ENCODE results near the gene RNF215. TPM values are rescaled to one million over a fixed set of nuclear protein-coding genes. Genes with fewer than 3 reads are reported as not detected.
"Not testable (repeated sequence)": the region's sequence is repeated elsewhere in the genome, so short reads cannot be mapped to it uniquely, and the experiment has no call there.

RNF215 gene
- total RNA-seq, 1 experiment from 2014 or later, result 6.4 TPM

GRCh38 chr22:30362651-30363281 lies 24.4 kb downstream of the RNF215 start:
- no peak for DNase-seq (ENCODE audit: low spot score)

DNA sequence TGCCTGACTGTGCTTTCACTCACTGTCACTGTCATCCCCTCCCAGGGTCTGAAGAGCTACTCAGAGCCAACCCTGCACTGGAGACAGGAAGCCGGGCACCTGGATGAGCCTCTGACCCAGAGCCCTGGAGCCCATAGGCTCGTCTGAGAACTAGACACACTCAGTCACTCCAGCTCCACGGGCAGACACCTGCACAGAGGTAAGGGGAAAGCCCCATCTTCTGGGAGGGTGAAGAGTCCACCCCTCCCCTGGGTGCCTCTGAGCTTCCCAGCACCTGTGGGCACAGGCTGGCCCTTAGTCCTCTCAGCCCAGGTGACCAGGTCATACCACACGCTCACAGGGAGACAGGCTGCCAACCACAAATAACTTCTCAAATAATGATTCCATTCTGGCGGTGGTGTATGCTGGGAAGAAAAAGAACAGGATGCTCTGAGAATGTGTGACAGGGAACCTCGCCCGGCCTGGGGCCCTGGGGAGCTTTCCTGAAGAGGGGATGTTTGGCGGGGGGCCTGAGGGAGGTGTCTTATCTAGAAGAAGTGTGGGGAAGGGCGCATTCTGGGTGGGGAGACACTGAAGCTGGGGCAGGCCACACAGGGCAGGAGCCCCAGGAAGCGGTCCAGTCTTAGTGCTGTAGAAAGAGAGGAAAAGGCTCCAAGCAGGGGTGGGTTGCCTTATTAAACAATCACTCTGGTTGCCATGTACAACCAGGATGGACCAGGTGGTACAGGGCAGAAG lies 25.1 kb downstream of the RNF215 start:
- no peak for DNase-seq (ENCODE audit: low spot score)

GRCh38 chr22:30358541-30358940 lies 28.7 kb downstream of the RNF215 start:
- DNase-seq (ENCODE audit: low spot score), result no peak

DNA sequence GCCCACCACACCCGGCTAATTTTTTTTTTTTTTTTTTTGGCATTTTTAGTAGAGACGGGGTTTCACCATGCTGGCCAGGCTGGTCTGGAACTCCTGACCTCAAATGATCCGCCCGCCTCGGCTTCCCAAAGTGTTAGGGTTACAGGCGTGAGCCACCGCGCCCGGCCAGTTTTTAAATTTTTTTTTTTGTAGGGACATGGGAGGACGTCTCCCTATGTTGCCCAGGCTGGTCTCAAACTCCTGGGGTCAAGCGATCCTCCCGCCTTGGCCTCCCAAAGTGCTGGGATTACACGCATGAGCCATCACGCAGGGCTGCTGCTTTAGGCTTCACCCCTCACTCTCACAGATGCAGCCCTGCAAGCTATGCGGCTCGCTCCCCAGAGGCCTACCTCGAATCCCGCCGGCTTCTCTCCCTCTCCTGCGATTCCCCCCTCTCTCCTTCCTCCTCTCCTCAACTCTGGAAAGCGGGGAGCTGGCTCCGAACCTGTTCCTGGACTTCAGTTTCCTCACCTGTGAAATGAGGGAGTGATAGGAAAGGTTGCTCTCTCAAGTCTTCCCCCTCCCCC lies 29.5 kb downstream of the RNF215 start:
- no peak for DNase-seq (ENCODE audit: low spot score)

GRCh38 chr22:30357236-30357570 lies 30.0 kb downstream of the RNF215 start:
- no peak for DNase-seq (ENCODE audit: low spot score)

GRCh38 chr22:30356449-30357235 lies 30.6 kb downstream of the RNF215 start, which contains the start of the genes CCDC157 and SF3A1:
Gene CCDC157 (plus strand): TSS chr22:30357007. CDS start chr22:30366001, 8,994 bp downstream.
Gene SF3A1 (minus strand): TSS chr22:30356894. CDS start chr22:30356792, 102 bp downstream.
- peak; percentile 71 for DNase-seq (ENCODE audit: low spot score)

DNA sequence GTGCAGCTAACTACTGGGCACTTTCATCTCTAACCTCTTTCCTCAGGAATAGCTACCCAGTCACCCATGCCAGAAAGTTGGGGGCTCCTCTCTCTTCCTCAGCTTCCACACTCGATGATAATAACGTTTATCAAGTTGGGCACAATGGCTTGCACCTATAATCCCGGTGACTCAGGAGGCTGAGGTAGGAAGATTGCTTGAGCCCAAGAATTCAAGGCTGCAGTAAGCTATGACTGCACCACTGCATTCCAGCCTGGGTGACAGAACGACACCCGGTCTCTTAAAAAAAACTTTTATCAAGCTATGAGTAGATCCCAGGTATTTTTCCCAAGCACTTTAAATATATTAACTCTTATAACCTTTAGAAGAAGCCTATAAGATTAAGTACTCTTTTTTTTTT lies 32.6 kb downstream of the RNF215 start:
- DNase-seq (ENCODE audit: low spot score), result no peak

GRCh38 chr22:30351226-30351625 lies 36.0 kb downstream of the RNF215 start:
- DNase-seq (ENCODE audit: low spot score), result no peak

- DNase-seq (ENCODE audit: low spot score), result no peak
Measured at GRCh38 chr22:30348809-30349208, 38.4 kb downstream of the RNF215 start.

- DNase-seq (ENCODE audit: low spot score), result no peak
Measured at GRCh38 chr22:30348404-30348803, 38.8 kb downstream of the RNF215 start.

GRCh38 chr22:30347255-30347892 lies 39.8 kb downstream of the RNF215 start:
- DNase-seq (ENCODE audit: low spot score), result no peak

- no peak for DNase-seq (ENCODE audit: low spot score)
Measured at GRCh38 chr22:30344447-30345200, 42.6 kb downstream of the RNF215 start.

- no peak for DNase-seq (ENCODE audit: low spot score)
Measured at GRCh38 chr22:30340911-30341685, 46.1 kb downstream of the RNF215 start.

DNA sequence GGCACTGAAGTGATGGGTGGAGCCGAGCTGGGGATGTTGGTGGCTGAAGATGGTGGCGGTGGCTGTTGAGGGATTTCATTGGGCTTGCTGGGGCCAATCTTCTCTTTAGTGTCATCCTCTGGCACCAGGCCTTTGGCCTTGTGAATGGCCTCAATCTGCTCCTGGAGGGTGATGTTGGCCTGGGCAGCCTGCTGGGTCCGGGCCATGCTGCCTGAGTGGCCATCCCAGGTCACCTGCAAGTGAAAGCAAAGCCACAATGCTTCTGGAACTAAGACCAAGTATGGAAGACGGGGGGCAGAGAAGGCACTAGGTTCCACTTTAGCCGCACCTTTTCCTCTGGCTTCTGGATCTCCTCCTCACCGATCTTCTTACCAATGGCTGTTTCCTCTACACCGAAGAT lies 48.4 kb downstream of the RNF215 start:
- no peak for DNase-seq (ENCODE audit: low spot score)

- not testable (repeated sequence) for DNase-seq (ENCODE audit: low spot score)
Measured at GRCh38 chr22:30338341-30338740, 48.9 kb downstream of the RNF215 start.

- DNase-seq (ENCODE audit: low spot score), result no peak
Measured at GRCh38 chr22:30337461-30337778, 49.8 kb downstream of the RNF215 start.

DNA sequence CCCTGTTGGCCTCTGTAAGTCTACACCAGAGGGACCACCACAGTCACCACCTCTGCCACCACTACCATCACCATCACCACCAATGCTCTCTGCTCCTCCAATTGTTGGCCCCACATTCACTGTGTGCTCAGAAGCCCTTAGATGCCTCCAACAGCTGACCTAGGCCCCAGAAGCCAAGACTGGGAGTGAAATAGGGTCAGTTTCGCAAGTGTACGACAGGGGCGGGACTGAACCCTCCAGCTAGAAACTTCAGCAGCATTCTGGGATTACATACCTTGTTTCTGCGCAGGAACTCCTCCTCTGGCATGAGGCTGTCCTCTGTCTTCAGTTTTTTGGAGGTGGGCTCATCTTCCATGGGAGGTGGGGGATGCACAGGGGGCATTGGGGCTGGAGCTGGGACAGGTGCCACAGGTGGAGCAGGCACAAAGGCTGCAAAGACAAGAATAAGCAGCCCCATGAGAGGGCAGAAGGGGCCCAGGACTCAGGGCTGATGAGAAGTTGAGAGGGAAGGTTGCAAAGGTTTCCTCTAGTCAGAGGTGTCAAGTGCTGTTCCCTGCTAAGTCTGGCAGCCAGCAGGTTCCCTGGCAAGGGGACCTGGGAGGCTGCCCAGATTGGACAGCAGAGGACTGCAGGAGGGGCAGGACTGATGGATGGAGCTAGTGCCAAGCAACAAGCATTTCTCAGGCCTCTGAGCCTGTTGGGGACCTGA lies 50.3 kb downstream of the RNF215 start:
- DNase-seq (ENCODE audit: low spot score), result no peak

- DNase-seq (ENCODE audit: low spot score), result no peak
Measured at GRCh38 chr22:30335236-30335635, 52.0 kb downstream of the RNF215 start.

DNA sequence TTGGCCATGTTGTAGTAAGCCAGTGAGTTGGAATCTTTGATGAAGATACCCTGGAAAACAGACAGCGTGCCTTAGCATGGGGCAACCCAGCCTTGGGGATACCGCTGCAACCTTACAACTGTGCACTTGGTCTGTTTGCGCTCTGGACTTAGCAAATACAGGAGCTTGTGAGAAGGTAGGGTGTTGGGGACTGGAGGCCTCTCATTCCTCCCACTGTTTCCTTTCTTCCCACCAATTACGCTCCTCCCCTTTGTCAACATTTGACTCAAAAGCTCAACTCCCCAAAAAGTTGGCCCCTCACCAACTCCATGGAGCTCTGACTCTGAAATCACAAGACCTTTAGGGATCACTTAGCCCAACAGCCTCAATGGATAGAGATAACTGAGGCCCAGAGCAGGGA lies 52.6 kb downstream of the RNF215 start:
- no peak for DNase-seq (ENCODE audit: low spot score)

- no peak for DNase-seq (ENCODE audit: low spot score)
Measured at GRCh38 chr22:30333707-30334087, 53.5 kb downstream of the RNF215 start.
